ENCODE results near the gene ATF3.

Gene ATF3

DNA sequence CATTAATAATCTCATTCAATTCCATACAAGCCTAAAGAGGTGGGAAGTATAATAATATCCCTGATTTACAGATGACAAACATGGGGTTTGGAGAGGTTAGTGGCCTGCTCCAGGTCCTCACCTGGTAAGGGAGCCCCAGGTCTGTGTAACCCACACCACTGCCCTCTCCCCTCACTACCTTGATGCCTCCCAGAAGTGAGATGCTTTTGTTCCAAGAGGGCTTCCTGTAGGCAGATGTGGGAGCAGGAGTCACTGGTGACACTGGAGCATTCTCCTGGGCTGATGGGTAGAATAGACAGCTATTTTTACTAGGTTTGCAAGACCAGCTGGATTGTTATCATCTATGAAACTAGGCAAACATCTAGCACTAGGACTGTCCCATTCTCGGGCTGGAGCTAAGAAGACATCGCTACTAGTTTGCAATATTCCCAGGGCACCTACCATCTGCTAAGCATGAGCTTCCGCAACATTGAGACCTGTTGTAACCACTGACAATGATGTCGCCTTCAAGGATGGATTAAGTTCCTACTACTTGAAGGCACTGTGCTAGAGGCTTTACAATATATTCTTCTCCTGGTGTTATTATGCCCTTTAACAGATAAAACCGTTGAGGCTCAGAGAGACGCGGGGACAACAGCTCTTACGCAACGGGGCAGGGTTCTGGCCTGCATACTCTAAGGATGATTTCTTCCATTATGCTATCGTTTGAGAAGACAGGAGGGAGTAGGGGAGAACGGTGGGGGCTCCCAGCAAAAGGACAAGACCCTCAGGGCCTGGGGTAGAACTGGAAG, 56.0 kb downstream of the ATF3 start:
- Histone ChIP-seq H3K4me3 (ENCODE audit: low read depth, low read length, poor library complexity, severe bottlenecking) (no peak overlapping the region), H3K9me2 (ENCODE audit: low read depth, low read length) (no peaks in the 10 kb centered on the region), H3K36me3 (ENCODE audit: insufficient read depth, low read length) (no peaks in the 10 kb centered on the region), H3K27ac (ENCODE audit: low read depth, low read length, poor library complexity, severe bottlenecking) (no peak overlapping the region), H3K9me3 (ENCODE audit: low read length) (no peaks in the 10 kb centered on the region), H3K79me2 (ENCODE audit: insufficient read depth, low read length) (no peaks in the 10 kb centered on the region), H3F3A (ENCODE audit: insufficient read depth, low read length) (no peaks in the 10 kb centered on the region), H3K4me1 (ENCODE audit: insufficient read depth, low read length, severe bottlenecking) (peaks cover 4% of the 10 kb centered on the region), H2AFZ (ENCODE audit: low read length) (no peak overlapping the region), H3K4me2 (ENCODE audit: low read length) (no peak overlapping the region), H3K9ac (ENCODE audit: low read length) (no peak overlapping the region), H3K27me3 (ENCODE audit: insufficient read depth, low read length) (no peaks in the 10 kb centered on the region; the same call in 1 of the 2 replicates), H4K20me1 (ENCODE audit: insufficient read depth, low read length) (no peaks in the 10 kb centered on the region)
- no peak for TF ChIP-seq EZH2 (IDR thresholded peaks at IDR 0.05; ENCODE audit: borderline replicate concordance, low read length)
- TF ChIP-seq, protein P1, sequence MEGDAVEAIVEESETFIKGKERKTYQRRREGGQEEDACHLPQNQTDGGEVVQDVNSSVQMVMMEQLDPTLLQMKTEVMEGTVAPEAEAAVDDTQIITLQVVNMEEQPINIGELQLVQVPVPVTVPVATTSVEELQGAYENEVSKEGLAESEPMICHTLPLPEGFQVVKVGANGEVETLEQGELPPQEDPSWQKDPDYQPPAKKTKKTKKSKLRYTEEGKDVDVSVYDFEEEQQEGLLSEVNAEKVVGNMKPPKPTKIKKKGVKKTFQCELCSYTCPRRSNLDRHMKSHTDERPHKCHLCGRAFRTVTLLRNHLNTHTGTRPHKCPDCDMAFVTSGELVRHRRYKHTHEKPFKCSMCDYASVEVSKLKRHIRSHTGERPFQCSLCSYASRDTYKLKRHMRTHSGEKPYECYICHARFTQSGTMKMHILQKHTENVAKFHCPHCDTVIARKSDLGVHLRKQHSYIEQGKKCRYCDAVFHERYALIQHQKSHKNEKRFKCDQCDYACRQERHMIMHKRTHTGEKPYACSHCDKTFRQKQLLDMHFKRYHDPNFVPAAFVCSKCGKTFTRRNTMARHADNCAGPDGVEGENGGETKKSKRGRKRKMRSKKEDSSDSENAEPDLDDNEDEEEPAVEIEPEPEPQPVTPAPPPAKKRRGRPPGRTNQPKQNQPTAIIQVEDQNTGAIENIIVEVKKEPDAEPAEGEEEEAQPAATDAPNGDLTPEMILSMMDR (IDR thresholded peaks at IDR 0.05; ENCODE audit: low read length) = no peak

- Histone ChIP-seq H3K9ac (ENCODE audit: low read length) (no peak overlapping the region), H3K9me2 (ENCODE audit: low read depth, low read length) (no peaks in the 10 kb centered on the region), H2AFZ (ENCODE audit: low read length) (no peak overlapping the region), H3K27me3 (ENCODE audit: insufficient read depth, low read length) (no peaks in the 10 kb centered on the region; the same call in 1 of the 2 replicates), H3K4me2 (ENCODE audit: low read length) (peak overlapping the region; percentile 55), H3F3A (ENCODE audit: insufficient read depth, low read length) (no peaks in the 10 kb centered on the region), H3K36me3 (ENCODE audit: insufficient read depth, low read length) (no peaks in the 10 kb centered on the region), H3K27ac (ENCODE audit: low read depth, low read length, poor library complexity, severe bottlenecking) (no peak overlapping the region), H3K79me2 (ENCODE audit: insufficient read depth, low read length) (no peaks in the 10 kb centered on the region), H3K9me3 (ENCODE audit: low read length) (no peaks in the 10 kb centered on the region), H3K4me1 (ENCODE audit: insufficient read depth, low read length, severe bottlenecking) (peaks cover 4% of the 10 kb centered on the region), H3K4me3 (ENCODE audit: low read depth, low read length, poor library complexity, severe bottlenecking) (peak overlapping the region; percentile 24), H4K20me1 (ENCODE audit: insufficient read depth, low read length) (no peaks in the 10 kb centered on the region)
- TF ChIP-seq EZH2 (IDR thresholded peaks at IDR 0.05; ENCODE audit: borderline replicate concordance, low read length) = no peak
- TF ChIP-seq, protein P1 (IDR thresholded peaks at IDR 0.05; ENCODE audit: low read length) = peak; percentile 90
Measured at GRCh38 chr1:212665241-212666115, 56.9 kb downstream of the ATF3 start.

GRCh38 chr1:212666116-212666775, 57.7 kb downstream of the ATF3 start:
- no peaks in the 10 kb centered on the region for H3K79me2 ChIP-seq (ENCODE audit: insufficient read depth, low read length)
- no peaks in the 10 kb centered on the region; the same call in 1 of the 2 replicates for H3K27me3 ChIP-seq (ENCODE audit: insufficient read depth, low read length)
- H2AFZ ChIP-seq (ENCODE audit: low read length) = no peak overlapping the region
- no peaks in the 10 kb centered on the region for H3K9me2 ChIP-seq (ENCODE audit: low read depth, low read length)
- H4K20me1 ChIP-seq (ENCODE audit: insufficient read depth, low read length) = no peaks in the 10 kb centered on the region
- peaks cover 4% of the 10 kb centered on the region for H3K4me1 ChIP-seq (ENCODE audit: insufficient read depth, low read length, severe bottlenecking)
- no peak for TF ChIP-seq EZH2 (IDR thresholded peaks at IDR 0.05; ENCODE audit: borderline replicate concordance, low read length)
- TF ChIP-seq, protein P1 (IDR thresholded peaks at IDR 0.05; ENCODE audit: low read length) = no peak
- no peak overlapping the region for H3K9ac ChIP-seq (ENCODE audit: low read length)
- H3K9me3 ChIP-seq (ENCODE audit: low read length) = no peaks in the 10 kb centered on the region
- no peaks in the 10 kb centered on the region for H3K36me3 ChIP-seq (ENCODE audit: insufficient read depth, low read length)
- H3F3A ChIP-seq (ENCODE audit: insufficient read depth, low read length) = no peaks in the 10 kb centered on the region
- H3K27ac ChIP-seq (ENCODE audit: low read depth, low read length, poor library complexity, severe bottlenecking) = no peak overlapping the region
- no peak overlapping the region for H3K4me3 ChIP-seq (ENCODE audit: low read depth, low read length, poor library complexity, severe bottlenecking)
- H3K4me2 ChIP-seq (ENCODE audit: low read length) = no peak overlapping the region

Data from OCI-LY1 (cell line).